GM18502 (cell line): ENCODE measurements around the gene CUX1.
"Not testable (repeated sequence)": the region's sequence is repeated elsewhere in the genome, so short reads cannot be mapped to it uniquely, and the experiment has no call there.

ENCODE experiments used
- ATAC-seq: cut with Tn5 transposase; IDR thresholded peaks from one replicate; pipeline ENCODE4 v1.9.1; 2021; ENCODE audit warnings: mild to moderate bottlenecking; ENCODE audit not compliant: unreplicated experiment, poor library complexity

CUX1 gene

DNA sequence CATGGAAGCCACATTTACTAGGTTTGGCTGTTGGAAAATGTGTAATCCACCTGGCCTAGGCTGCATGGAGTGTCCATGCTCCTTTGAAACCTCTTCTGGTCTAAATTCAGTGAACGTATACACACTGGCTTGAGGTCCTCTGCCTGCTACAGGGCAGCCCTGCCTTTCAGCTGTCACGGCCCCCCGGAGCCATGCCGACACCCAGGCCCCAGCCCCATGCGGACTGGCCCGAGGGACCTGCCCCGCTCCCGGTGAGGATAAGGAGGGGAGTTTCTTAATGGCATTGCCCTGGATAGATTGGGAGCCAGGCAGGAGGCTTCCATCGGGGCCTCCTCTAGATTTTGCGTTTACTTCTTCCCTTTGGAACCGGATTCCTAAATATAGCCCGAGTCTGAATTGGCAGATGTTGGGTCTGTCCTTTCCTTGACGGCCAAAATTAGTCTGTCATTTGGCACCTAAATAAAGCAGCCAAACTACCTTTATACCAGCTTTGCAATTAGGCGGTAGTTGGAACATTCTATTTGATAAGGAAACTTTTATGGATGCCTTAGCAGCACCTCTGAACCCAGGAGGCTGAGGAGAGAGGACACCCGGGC lies 397.1 kb downstream of the CUX1 start:
- ATAC-seq: no peak

DNA sequence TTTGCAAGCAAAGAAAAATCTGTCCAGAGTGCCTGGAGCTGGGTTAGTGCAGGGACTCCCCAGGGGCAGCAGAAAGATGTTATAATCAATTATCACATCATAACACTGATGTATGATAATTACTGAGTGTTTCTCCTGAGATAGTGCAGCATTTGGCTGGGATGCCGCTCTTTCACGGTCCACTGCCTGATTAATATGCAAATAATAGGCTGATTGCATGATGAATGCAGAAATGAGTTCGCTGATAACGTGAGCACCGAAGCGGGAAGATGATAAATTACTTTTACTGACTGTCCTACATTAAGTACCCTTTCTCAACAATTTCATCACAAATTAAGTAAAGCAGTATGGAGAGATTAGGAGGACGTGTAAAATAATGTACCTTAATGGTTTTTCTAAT lies 397.8 kb downstream of the CUX1 start:
- ATAC-seq: no peak

DNA sequence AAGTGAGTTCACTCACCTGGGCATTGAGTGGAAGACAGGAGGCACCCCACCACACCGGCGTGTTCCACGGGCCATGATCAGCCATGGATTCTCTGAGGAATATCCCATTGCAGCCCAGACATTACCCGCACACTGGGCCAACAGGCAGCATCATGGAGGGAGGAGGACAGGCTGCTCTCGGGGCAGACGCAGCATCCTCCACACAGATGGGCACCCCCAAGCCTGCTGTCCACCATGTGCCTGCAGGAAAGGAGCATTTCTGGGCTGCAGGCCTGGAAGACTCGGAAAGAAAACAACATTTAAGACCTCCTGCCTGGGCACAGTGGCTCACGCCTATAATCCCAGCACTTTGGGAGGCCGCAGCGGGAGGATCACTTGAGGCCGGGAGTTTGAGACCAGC lies 398.3 kb downstream of the CUX1 start:
- no peak for ATAC-seq

DNA sequence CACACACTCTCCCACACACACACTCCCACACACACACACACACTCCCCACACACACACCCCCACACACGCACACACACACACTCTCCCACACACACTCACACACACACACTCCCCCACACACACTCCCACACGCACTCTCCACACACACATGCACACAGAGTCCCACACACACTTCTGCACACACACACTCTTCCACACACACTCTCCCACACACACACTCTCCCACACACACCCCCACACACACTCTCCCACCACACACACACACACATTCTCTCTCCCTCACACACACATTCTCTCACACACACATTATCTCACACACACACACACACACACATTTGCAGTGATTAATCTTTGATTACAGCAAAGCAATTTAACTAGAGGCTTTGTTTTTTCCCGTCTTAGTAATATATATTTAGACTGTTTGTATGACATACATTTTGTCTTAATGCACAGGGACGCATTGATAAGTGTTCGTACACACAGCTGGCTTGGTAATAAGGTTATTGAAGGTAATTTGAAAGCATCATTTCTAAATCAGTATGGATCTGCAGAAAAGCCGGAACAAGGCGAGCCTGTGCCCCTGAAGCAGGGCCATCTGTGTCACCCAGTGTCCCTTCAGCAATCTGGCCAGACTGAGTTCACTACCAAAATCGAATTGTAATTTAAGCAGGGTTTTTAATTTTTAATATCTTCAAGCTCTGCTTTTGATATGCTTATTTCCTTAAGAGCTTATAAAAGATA lies 399.3 kb downstream of the CUX1 start:
- no peak for ATAC-seq

DNA sequence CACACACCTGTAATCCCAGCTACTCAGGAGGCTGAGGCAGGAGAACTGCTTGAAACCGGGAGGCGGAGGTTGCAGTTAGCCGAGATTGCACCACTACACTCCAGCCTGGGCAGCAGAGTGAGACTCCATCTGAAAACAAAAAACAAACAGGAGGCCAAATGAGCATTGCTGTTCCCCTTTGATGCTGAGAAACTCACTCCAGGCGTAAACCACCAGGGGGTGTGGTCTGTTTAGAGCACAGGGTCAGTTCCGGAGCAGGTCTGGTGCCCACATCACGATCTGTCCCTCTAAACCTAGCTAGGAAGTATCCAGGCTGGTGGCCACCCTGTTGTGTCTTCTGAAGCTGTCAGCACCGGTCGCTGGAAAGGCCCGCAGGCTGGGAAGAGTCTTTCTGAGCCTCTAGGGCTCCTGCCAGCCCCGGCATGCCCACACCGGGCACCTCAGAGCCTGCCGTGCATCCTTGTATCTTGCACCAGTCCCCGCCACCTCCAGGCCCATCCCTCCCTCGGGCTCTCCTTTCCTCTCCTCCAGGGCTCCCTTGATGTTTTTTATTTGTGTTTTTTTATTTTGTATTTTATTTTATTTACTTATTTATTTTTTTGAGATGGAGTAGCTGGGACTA lies 402.9 kb downstream of the CUX1 start:
- ATAC-seq: no peak

DNA sequence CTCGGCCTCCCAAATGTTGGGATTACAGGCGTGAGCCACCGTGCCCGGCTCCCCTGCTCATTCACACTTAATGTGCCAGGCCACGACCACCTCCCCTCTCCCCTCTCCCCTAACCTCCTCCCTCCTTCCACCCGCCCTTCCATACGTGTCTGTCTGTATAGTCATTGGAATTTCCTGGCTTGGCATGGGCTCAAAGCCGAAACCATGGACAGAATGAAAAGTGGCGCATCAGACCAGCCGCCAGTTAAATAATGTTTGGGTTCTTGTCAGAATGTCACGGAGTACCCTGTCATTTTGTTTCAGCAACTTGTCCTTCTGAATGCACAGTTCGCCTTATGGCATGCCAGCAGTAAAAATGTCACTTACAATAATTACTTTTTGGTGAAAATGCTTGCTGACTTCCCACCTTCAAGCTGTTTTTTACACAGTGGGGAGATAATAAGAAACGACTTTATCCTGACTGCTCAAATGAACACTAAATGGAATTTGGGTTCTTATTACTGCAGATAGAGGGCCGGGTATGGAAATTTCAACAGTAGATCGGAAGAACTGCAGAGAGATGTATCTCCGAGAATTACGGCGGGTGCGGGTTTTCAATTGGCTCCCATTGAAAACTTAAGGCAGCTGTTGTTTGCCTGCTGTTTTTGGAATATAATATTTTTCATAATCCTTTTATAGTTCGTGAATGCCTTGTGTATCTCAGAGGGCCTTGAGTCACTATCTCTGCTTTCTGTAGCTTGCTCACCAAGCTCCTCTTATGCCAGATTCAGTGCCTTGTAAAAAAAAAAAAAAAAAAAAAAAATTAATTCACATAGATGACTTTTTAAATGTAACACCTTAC lies 403.8 kb downstream of the CUX1 start:
- no peak for ATAC-seq

DNA sequence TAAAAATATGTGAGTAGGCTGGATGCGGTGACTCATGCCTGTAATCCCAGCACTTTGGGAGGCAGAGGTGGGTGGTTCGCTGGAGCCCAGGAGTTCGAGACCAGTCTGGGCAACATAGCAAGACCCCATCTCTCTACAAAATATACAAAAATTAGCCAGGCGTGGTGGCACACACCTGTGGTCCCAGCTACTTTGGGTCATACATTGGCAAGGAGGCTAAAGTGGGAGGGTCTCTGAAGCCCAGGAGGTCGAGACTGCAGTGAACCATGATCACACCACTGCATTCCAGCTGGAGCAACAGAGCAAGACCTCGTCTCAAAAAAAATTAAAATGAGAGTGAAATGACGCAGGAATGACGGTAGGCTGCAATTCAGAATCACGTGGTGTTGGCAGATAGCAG lies 404.5 kb downstream of the CUX1 start:
- ATAC-seq: no peak

DNA sequence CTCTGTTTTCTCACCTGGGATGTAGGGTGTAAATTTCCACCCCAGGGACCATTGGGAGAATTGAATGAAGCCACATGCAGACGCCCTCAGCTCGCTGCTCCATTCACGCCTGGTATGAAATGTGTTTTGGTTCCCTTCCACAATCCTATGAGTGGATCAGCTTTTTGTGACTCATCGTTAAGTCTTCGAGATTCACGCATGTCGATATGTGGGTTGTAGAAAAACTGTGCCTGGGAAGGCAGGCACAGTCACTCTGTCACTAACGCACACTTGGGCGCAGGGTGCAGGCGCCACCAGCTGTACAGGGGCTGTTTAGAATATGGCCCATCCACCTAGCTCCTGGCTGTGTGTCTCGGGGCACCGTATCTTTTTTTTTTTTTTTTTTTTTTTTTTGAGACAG lies 405.0 kb downstream of the CUX1 start:
- no peak for ATAC-seq

DNA sequence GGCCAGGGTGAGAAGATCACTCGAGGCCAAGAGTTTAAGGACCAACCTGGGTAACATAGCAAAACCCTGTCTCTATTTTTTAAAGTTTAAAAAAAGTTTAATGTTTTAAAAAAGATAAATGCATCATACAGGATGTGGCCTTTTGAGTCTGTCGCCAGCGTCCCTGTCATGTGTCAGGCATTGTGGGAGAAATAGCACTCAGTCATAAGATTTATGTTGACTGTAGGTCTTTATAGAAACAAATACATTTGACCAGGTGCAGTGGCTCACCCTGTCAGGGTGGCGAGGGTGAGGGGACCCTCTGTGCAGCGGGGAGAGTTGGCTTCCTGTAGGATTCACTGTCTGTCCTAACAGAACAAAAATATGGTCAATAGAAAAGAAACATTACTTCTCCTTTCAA lies 405.8 kb downstream of the CUX1 start:
- no peak for ATAC-seq

DNA sequence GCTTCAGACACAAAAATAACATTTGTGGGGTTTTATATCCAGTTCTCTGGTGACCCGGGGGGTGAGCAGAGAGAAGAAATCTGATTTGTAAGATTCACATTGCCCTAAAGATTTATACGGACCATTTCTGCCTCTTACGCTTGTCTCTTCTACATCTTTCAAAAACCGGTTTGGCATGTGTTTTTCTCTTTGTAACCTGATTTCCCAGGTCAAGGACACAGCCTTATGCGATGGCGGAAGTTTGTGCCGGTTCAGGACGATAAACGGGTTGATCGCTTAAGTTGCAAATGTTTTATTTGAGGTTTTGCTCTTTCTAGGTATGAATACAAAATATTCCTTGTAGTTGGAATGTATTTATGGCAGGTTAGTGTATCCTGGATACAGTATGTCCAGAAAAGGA lies 407.6 kb downstream of the CUX1 start:
- no peak for ATAC-seq

DNA sequence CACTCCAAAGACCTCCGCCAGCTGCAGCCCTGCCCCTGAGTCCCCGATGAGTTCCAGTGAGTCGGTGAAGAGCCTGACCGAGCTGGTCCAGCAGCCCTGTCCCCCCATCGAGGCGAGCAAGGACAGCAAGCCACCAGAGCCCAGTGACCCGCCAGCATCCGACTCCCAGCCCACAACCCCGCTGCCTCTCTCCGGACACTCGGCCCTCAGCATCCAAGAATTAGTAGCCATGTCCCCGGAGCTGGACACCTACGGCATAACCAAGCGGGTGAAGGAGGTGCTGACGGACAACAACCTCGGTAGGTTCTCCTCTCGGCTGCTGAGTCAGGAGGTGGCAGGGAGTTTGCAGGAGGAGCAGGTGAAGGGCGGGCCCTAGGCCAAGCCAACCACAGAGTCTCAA lies 409.9 kb downstream of the CUX1 start:
- no peak for ATAC-seq

DNA sequence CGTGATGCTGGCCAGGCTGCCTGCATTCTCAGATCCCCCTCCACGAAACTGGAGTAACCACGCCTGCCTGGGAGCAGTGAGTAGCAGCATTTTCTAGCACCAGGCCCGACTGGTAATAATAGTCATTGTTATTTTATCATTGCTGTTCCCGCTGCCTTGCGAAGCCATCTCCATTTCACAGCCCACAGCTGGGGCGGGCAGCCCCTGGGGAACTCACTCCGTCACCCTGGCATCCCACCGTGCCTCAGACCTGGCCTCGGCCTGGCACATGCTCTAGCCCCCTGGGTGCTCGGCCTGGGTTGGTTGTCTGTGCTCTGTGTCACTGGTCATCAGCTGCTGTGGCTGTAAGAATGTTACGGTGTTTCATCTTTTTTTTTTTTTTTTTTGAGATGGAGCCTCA lies 411.5 kb downstream of the CUX1 start:
- ATAC-seq: no peak

DNA sequence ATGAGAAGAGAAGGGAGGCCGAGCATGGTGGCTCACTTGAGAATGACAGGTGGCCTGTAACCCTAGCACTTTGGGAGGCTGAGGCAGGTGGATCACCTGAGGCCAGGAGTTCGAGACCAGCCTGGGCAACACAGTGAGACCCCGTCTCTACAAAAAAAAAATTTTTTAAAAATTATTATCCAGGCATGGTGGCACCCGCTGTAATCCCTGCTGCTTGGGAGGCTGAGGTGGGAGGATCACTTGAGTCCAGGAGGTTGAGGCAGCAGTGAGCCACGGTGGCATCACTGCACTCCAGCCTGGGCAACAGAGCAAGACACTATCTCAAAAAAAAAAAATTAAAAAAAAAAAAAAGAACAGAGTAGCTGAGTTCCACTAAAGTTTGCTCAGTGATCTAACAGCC lies 412.7 kb downstream of the CUX1 start:
- not testable (repeated sequence) for ATAC-seq

DNA sequence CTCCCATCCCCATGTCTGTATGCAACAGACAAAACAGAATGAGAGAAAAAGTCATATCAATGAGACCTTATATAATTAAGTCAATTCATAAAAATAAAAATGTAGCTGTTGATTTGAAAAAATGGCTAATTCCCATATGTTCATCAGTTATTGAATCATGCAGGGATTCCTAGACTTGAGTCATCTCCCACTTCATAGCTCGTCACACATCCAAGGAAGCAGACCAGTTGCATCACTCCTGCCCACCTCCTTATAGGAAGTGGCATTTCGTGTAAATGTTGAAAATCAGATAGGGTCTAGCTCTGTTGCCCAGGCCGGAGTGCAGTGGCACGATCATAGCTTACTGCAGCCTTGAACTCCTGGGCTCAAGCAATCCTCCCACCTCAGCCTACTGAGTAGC lies 413.2 kb downstream of the CUX1 start:
- no peak for ATAC-seq

DNA sequence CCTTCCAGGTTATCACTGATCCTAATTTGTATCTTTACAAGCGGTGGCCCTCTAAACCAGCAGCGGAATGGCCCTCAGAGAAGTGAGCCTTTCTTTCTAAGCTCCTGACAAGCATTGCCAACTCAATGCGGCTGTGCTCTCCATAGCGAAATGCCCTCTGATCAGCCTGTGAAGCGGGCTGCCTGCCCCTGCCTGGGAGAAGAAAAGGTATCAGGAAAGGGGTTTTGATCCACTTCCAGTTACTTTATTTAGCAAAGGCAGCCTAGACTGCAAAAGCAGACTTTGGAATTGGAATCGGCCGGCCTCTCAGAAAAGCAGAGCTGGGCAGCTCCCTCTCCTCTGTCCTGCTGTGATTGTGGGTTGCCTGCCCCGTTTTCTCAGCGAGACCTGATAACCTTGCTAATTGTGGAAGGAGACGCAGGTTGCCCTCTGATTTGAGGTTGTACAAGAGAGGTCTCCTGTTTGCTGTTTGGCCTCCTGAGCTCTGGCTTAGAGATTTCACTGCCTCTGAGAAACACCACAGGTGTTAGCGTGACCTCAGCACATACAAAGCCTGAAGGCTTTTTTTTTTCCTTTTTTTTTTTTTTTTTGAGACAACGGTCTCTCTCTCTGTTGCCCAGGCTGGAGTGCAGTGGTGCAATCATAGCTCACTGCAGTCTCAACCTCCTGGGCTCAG lies 415.3 kb downstream of the CUX1 start:
- ATAC-seq: no peak

DNA sequence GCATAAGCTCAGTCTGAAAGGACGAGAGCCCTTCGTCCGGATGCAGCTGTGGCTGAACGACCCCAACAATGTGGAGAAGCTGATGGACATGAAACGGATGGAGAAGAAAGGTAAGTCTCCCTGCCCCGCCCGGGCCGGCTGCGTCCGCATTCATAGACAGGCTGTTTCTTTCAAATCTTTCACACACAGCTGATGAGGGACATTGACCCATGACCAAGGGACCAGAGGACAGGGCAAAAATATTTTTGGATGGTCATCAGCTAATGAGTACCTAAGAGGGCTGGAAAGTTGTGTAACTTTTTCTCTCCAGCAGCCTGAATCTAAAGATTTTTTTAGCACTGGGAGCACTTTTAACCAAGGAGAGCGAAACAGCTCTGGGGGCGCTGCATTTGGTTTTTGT lies 416.7 kb downstream of the CUX1 start:
- no peak for ATAC-seq

DNA sequence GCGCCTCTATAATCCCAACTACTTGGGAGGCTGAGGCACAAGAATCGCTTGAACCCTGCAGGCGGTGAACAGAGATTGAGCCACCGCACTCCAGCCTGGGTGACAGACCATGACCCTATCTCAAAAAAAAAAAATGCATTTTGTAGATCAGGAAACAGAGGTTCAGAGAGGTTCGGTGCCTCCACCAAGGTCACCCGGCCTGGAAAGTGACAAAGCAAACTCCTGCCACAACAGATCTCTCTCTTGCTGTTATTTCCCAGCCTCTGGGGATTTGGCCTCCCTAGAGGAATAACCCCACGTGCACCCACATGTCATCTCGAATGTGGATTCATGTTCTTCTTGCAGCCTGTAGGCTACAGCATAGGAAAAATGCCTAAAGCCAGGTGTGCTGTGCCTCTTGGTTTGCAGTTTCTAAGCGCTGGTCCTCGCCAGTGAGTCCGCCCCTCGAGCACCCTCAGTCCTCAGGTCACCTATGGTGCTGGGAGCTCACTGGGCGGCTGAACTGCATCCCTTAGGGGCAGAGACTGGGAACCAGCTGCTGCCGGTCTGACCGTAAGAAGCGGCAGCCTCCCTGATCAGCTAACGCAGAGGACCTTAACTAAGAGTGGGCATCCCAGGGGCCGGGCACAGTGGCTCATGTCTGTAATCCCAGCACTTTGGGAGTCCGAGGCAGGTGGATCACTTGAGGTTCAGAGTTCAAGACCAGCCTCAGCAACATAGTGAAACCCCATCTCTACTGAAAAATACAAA lies 417.6 kb downstream of the CUX1 start:
- no peak for ATAC-seq

DNA sequence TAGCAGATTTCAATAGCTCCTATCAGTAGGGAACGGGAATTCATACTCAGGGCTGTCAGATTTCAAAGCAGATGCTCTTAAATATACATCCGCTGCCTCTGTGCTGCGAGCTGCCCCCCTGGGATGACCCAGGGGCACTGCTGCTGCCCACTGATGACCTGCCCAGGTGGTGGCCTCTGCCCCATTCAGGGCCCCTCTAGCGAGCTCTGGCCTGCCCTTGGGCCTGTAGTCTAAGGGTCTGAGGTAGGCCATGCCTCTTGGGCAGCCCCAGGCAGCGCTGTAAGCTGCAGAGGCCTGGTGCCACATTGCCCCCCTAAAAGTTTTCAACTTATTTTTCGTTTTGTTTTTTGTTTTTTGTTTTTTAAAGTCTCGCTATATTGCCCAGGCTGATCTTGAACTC lies 418.7 kb downstream of the CUX1 start:
- no peak for ATAC-seq

DNA sequence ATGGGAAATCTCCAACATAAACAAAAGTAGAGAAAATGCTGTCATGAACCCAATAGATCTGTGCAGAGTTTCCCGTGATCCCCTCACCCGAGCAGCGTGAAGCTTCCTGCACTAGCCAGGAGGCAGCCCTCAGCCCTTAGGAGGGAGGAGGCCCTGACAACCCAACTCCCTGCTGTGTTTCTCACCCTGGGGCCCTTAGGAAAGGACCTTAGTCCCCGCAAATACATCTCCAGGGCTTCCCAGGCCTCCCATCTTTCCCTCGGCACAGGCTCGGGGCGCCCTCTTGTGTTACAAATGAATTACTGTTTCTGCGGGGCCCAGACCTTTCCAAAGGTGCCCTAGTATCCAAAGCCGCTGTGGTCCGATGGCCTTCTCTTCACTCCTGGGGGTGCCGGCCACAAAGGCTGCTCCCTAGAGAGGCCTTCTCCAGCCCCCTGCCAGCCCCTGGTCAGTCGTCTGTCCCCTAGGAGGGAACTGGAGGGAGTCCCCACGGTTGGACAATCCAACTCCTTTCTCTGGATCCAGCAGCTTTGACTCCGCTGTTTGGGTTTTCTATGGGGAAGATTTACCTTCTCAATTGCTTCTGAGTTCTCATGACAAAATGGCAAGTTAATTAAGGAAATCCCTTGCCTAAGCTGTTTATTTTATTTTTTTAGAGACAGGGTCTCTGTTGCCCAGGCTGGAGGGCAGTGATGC lies 419.3 kb downstream of the CUX1 start:
- ATAC-seq: no peak
